Panc1 (cell line): ENCODE results near the gene SMIM35. TPM values are rescaled to one million over a fixed set of nuclear protein-coding genes. Genes with fewer than 3 reads are reported as not detected.
A peak's percentile ranks its signal among the peaks of the same experiment; 100 is the strongest.

Experiments used
- ATAC-seq: fragments of 200-7000 bp; cut with Tn5 transposase; 2 replicates; pipeline ENCODE4 v1.9.1; 2020; ENCODE audit warnings: mild to moderate bottlenecking, moderate library complexity
- BruUV-seq: library from RNA; stranded (reverse); fragments of 400-500 nt; replicated peaks from 2 replicates; lab custom pipeline; 2021; lab: Mats Ljungman, UMichigan
- CTCF ChIA-PET: fragments of 300-600 bp; sonication (Branson Sonifier 250); formaldehyde crosslinking; loops from one replicate; lab custom pipeline; 2022; ENCODE audit warnings: antibody characterized with exemption; lab: Charles Lee
- POLR2A ChIA-PET: fragments of 300-600 bp; sonication (Branson Sonifier 250); formaldehyde crosslinking; loops from one replicate; lab custom pipeline; 2022; ENCODE audit warnings: antibody characterized with exemption; lab: Charles Lee
- DNase-seq: peaks from one replicate; pipeline ENCODE4 v3.0.0-alpha.2; 2010; ENCODE audit warnings: low read depth, low spot score
- H3K27ac ChIP-seq: 2 replicates; pipeline ENCODE4 v1.5.1; 2011; ENCODE audit warnings: mild to moderate bottlenecking, low read length, inconsistent platforms
- H3K27me3 ChIP-seq: fragments of 200-500 bp; sonication (Bioruptor generic); 2 replicates; pipeline ENCODE4 v1.6.0; 2014; ENCODE audit warnings: low read length, inconsistent platforms; ENCODE audit not compliant: control insufficient read depth, insufficient read depth
- H3K36me3 ChIP-seq: fragments of 200-500 bp; sonication (Bioruptor generic); 2 replicates; pipeline ENCODE4 v1.5.1; 2014; ENCODE audit warnings: inconsistent platforms, mild to moderate bottlenecking, low read length, moderate library complexity; ENCODE audit not compliant: control insufficient read depth, insufficient read depth
- H3K4me1 ChIP-seq: 2 replicates; pipeline ENCODE4 v1.5.1; 2011; ENCODE audit warnings: inconsistent platforms, mild to moderate bottlenecking, low read length, moderate library complexity; ENCODE audit not compliant: control insufficient read depth, insufficient read depth
- H3K4me3 ChIP-seq, 2 experiments: 2 replicates each; pipeline ENCODE4 v1.5.1; 2011 to 2012; ENCODE audit warnings: low read depth in 2 of 2, low read length in 2 of 2, mild to moderate bottlenecking in 2 of 2, inconsistent platforms in 1 of 2, moderate library complexity in 1 of 2
- H3K9me3 ChIP-seq: fragments of 200-500 bp; sonication (Bioruptor generic); 2 replicates; pipeline ENCODE4 v1.5.1; 2014; ENCODE audit warnings: low read depth, mild to moderate bottlenecking, inconsistent platforms, low read length, moderate library complexity; ENCODE audit not compliant: control insufficient read depth, insufficient read depth
- POLR2AphosphoS5 ChIP-seq: IDR thresholded peaks from 2 replicates; pipeline ENCODE4 v1.6.1; 2012; ENCODE audit warnings: mild to moderate bottlenecking, low read depth, low read length, moderate library complexity
- REST ChIP-seq, 2 experiments: IDR thresholded peaks; 2 replicates each; pipeline ENCODE4 v1.6.1; 2011 to 2012; ENCODE audit warnings: low read depth in 2 of 2, control low read depth in 1 of 2, low read length in 1 of 2, mild to moderate bottlenecking in 1 of 2, moderate library complexity in 1 of 2; ENCODE audit not compliant: insufficient read depth in 1 of 2
- SIN3A ChIP-seq: IDR thresholded peaks from 2 replicates; pipeline ENCODE4 v1.6.1; 2012; ENCODE audit warnings: low read depth, mild to moderate bottlenecking, low read length, moderate library complexity, borderline replicate concordance; ENCODE audit not compliant: insufficient read depth
- TCF7L2 ChIP-seq: IDR thresholded peaks from 2 replicates; pipeline ENCODE4 v1.6.1; 2011; ENCODE audit warnings: mild to moderate bottlenecking, low read depth, low read length, inconsistent platforms
- in situ Hi-C: cut with HindIII; loops from 2 replicates; pipeline ENCODE4 v1.10.0; 2016; ENCODE audit warnings: low sequenced_read_pairs, low pct_unique_long_range_greater_than_20kb
- intact Hi-C: fragments of 100-400 bp; cut with micrococcal nuclease; formaldehyde crosslinking; loops from one replicate; pipeline ENCODE4 v1.10.0; 2022; ENCODE audit not compliant: unreplicated experiment
- total RNA-seq: library from RNA; stranded (reverse); gene quantifications from one replicate; pipeline ENCODE4 v1.2.1, GENCODE V29; 2021; ENCODE audit not compliant: unreplicated experiment
- TF ChIP-seq, protein P1 (sequence below): fragments of 450-650 bp; IDR thresholded peaks from 2 replicates; pipeline ENCODE4 v1.5.1; 2017; ENCODE audit warnings: mild to moderate bottlenecking

Gene SMIM35
- total RNA-seq, 1 experiment from 2014 or later, result not detected

- in situ Hi-C loops, result no loop called here
- no TSS peak for BruUV-seq
- CTCF ChIA-PET, result interaction anchor here (0.6 kb wide), 2 partner anchors 214 to 221 kb away, joined by 3 to 4 read pairs; no protein-coding TSS in a partner anchor
- H3K27ac ChIP-seq, result no peak overlapping the region
- ATAC-seq, result 0 out of 2 replicates have a peak, but pooled peaks have one; percentile 28
- no peak for TF ChIP-seq TCF7L2
- TF ChIP-seq POLR2AphosphoS5, result no peak
- TF ChIP-seq, protein P1, sequence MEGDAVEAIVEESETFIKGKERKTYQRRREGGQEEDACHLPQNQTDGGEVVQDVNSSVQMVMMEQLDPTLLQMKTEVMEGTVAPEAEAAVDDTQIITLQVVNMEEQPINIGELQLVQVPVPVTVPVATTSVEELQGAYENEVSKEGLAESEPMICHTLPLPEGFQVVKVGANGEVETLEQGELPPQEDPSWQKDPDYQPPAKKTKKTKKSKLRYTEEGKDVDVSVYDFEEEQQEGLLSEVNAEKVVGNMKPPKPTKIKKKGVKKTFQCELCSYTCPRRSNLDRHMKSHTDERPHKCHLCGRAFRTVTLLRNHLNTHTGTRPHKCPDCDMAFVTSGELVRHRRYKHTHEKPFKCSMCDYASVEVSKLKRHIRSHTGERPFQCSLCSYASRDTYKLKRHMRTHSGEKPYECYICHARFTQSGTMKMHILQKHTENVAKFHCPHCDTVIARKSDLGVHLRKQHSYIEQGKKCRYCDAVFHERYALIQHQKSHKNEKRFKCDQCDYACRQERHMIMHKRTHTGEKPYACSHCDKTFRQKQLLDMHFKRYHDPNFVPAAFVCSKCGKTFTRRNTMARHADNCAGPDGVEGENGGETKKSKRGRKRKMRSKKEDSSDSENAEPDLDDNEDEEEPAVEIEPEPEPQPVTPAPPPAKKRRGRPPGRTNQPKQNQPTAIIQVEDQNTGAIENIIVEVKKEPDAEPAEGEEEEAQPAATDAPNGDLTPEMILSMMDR, result no peak
- no peak for TF ChIP-seq SIN3A
- TF ChIP-seq REST (IDR thresholded peaks at IDR 0.05; ENCODE audit: insufficient read depth in 1 of 2, low read depth in 2 of 2, low read length in 1 of 2), result no peak
- POLR2A ChIA-PET, result no interaction called here
- no peaks in the 10 kb centered on the region for H3K9me3 ChIP-seq
- H3K36me3 ChIP-seq, result no peaks in the 10 kb centered on the region
- intact Hi-C loops, result no loop called here
- DNase-seq, result no peak
- H3K4me1 ChIP-seq, result no peaks in the 10 kb centered on the region
- peaks cover 36% of the 10 kb centered on the region for H3K27me3 ChIP-seq
- H3K4me3 ChIP-seq, result no peak overlapping the region
Measured at GRCh38 chr11:118117790-118118601, 31.2 kb upstream of the SMIM35 start.

DNA sequence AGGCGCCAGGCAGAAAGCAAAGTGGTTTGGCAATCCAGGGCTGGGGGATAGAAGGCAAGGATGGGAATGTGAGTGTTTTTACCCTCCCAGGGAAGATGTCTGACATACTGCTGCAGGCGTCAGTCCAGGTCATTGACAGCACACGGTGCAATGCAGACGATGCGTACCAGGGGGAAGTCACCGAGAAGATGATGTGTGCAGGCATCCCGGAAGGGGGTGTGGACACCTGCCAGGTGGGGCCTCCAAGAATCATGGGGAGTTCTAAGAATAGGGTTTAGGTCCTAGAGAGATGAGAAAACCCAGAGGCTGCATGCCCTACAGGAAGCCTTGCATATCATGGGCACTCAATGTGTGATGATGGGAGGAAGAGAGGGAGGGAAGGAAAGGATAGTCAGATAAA is 28.3 kb upstream of the SMIM35 start:
- POLR2A ChIA-PET, result no interaction called here

More for the DNA sequence above, 28.3 kb upstream of the SMIM35 start:
- H3K4me3 ChIP-seq, result no peak overlapping the region
- CTCF ChIA-PET, result no interaction called here
- no peaks in the 10 kb centered on the region for H3K4me1 ChIP-seq
- peaks cover 24% of the 10 kb centered on the region for H3K27me3 ChIP-seq
- in situ Hi-C loops, result no loop called here
- no TSS peak for BruUV-seq
- H3K36me3 ChIP-seq, result no peaks in the 10 kb centered on the region
- no peaks in the 10 kb centered on the region for H3K9me3 ChIP-seq
- no peak for ATAC-seq
- intact Hi-C loops, result no loop called here
- no peak for TF ChIP-seq POLR2AphosphoS5
- no peak for TF ChIP-seq SIN3A
- no peak for TF ChIP-seq REST (IDR thresholded peaks at IDR 0.05; ENCODE audit: insufficient read depth in 1 of 2, low read depth in 2 of 2, low read length in 1 of 2)
- no peak for DNase-seq
- H3K27ac ChIP-seq, result no peak overlapping the region
